Hepatocyte (in vitro differentiated cells): ENCODE data around the gene ZNF587B. TPM values are rescaled to one million over a fixed set of nuclear protein-coding genes. Genes with fewer than 3 reads are reported as not detected.

Source experiments
- DNase-seq: peaks from one replicate; pipeline ENCODE4 v3.0.0-alpha.2; 2016; ENCODE audit warnings: low spot score
- H2AFZ ChIP-seq: fragments of 200-600 bp; sonication (generic); 2 replicates; pipeline ENCODE4 v1.6.0; 2016; ENCODE audit warnings: antibody characterized with exemption, mild to moderate bottlenecking
- H3K27ac ChIP-seq: fragments of 200-600 bp; sonication (generic); 2 replicates; pipeline ENCODE4 v1.5.1; 2016; ENCODE audit warnings: mild to moderate bottlenecking
- H3K27me3 ChIP-seq: fragments of 200-600 bp; sonication (generic); 2 replicates; pipeline ENCODE4 v1.6.1; 2016
- H3K36me3 ChIP-seq: fragments of 200-600 bp; sonication (generic); replicated peaks from 2 replicates; pipeline ENCODE4 v1.5.1; 2016; ENCODE audit warnings: low read depth; ENCODE audit not compliant: insufficient read depth
- H3K4me1 ChIP-seq: fragments of 200-600 bp; sonication (generic); 2 replicates; pipeline ENCODE4 v1.5.1; 2016; ENCODE audit warnings: mild to moderate bottlenecking, moderate library complexity; ENCODE audit not compliant: insufficient read depth
- H3K4me2 ChIP-seq: fragments of 200-600 bp; sonication (generic); 2 replicates; pipeline ENCODE4 v1.6.0; 2016
- H3K4me3 ChIP-seq: fragments of 200-600 bp; sonication (generic); 2 replicates; pipeline ENCODE4 v1.5.1; 2016; ENCODE audit warnings: mild to moderate bottlenecking
- H3K79me2 ChIP-seq: fragments of 200-600 bp; sonication (generic); 2 replicates; pipeline ENCODE4 v1.6.0; 2017; ENCODE audit warnings: mild to moderate bottlenecking
- H3K9me2 ChIP-seq: fragments of 200-600 bp; sonication (generic); replicated peaks from 2 replicates; pipeline ENCODE4 v1.6.0; 2017; ENCODE audit warnings: mild to moderate bottlenecking; ENCODE audit not compliant: insufficient read depth
- H3K9me3 ChIP-seq: fragments of 200-600 bp; sonication (generic); 2 replicates; pipeline ENCODE4 v1.5.1; 2016; ENCODE audit warnings: low read depth, mild to moderate bottlenecking
- H4K20me1 ChIP-seq: fragments of 200-600 bp; sonication (generic); 2 replicates; pipeline ENCODE4 v1.6.0; 2016; ENCODE audit warnings: mild to moderate bottlenecking; ENCODE audit not compliant: insufficient read depth, poor library complexity, severe bottlenecking
- EZH2 ChIP-seq: fragments of 200-600 bp; sonication (generic); IDR thresholded peaks from 2 replicates; pipeline ENCODE4 v1.6.1; 2016; ENCODE audit warnings: antibody characterized with exemption, mild to moderate bottlenecking, borderline replicate concordance
- EZH2phosphoT487 ChIP-seq: fragments of 200-600 bp; sonication (generic); IDR thresholded peaks from one replicate; pipeline ENCODE4 v1.6.1; 2018; ENCODE audit warnings: antibody characterized with exemption, mild to moderate bottlenecking, low read depth, moderate library complexity; ENCODE audit not compliant: unreplicated experiment, severe bottlenecking
- WGBS: methylation state at CpG from one replicate; pipeline ENCODE4 v1.1.6; 2016; ENCODE audit warnings: low lambda C conversion rate; ENCODE audit errors: missing lambda C conversion rate; 5-methylcytosine and 5-hydroxymethylcytosine counted together
- polyA plus RNA-seq: library from polyadenylated mRNA; unstranded; fragments of >200 nt; fragmentation: Nextera tagmentation; extraction: Ambion mirVana; gene quantifications from 2 replicates; pipeline ENCODE4 v1.2.1, GENCODE V29; 2016
- total RNA-seq: library from RNA; depleted of rRNA; stranded (reverse); fragments of >200 nt; gene quantifications from 2 replicates; pipeline ENCODE4 v1.2.3, GENCODE V29; 2014
- TF ChIP-seq, protein P1 (sequence below): fragments of 200-600 bp; sonication (generic); IDR thresholded peaks from 2 replicates; pipeline ENCODE4 v1.5.1; 2016; ENCODE audit warnings: antibody characterized with exemption, mild to moderate bottlenecking; ENCODE audit not compliant: poor library complexity

The ZNF587B gene
- total and polyA plus RNA-seq, 2 experiments from 2014 or later = 1.8 to 16.8 TPM

GRCh38 chr19:57816652-57817051 lies 13.4 kb upstream of the ZNF587B start:
- no peaks in the 10 kb centered on the region for H4K20me1 ChIP-seq
- H3K4me2 ChIP-seq = no peak overlapping the region
- no peak for DNase-seq
- H3K9me3 ChIP-seq = no peaks in the 10 kb centered on the region
- no peak overlapping the region for H3K27ac ChIP-seq
- H3K36me3 ChIP-seq = no peaks in the 10 kb centered on the region
- no peaks in the 10 kb centered on the region for H3K9me2 ChIP-seq
- peaks cover 57% of the 10 kb centered on the region for H3K79me2 ChIP-seq
- no peak overlapping the region for H2AFZ ChIP-seq
- H3K27me3 ChIP-seq = no peaks in the 10 kb centered on the region
- WGBS = 87% methylated on average over 6 of the region's 7 CpGs
- H3K4me1 ChIP-seq = peaks cover 30% of the 10 kb centered on the region
- no peak overlapping the region for H3K4me3 ChIP-seq
- TF ChIP-seq, protein P1, sequence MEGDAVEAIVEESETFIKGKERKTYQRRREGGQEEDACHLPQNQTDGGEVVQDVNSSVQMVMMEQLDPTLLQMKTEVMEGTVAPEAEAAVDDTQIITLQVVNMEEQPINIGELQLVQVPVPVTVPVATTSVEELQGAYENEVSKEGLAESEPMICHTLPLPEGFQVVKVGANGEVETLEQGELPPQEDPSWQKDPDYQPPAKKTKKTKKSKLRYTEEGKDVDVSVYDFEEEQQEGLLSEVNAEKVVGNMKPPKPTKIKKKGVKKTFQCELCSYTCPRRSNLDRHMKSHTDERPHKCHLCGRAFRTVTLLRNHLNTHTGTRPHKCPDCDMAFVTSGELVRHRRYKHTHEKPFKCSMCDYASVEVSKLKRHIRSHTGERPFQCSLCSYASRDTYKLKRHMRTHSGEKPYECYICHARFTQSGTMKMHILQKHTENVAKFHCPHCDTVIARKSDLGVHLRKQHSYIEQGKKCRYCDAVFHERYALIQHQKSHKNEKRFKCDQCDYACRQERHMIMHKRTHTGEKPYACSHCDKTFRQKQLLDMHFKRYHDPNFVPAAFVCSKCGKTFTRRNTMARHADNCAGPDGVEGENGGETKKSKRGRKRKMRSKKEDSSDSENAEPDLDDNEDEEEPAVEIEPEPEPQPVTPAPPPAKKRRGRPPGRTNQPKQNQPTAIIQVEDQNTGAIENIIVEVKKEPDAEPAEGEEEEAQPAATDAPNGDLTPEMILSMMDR = no peak
- no peak for TF ChIP-seq EZH2
- no peak for TF ChIP-seq EZH2phosphoT487

DNA sequence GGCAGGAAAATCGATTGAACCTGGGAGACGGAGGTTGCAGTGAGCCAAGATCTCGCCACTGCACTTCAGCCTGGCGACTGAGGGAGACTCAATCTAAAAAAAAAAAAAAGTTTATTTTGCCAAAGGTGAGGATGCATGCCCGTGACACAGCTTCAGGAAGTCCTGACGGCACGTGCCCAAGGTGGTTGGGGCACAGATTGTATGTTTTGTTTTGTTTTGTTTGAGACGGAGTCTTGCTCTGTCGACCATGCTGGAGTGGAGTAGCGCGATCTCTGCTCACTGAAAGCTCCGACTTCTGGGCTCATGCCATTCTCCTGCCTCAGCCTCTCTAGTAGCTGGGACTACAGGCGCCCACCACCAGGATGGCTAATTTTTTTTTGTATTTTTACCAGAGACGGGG lies 12.1 kb upstream of the ZNF587B start:
- TF ChIP-seq EZH2phosphoT487 (no peak), EZH2 (no peak)
- TF ChIP-seq, protein P1 = no peak
- 94% methylated on average over 14 of the region's 14 CpGs for WGBS

GRCh38 chr19:57818378-57818777 lies 11.7 kb upstream of the ZNF587B start:
- no peaks in the 10 kb centered on the region for H3K9me3 ChIP-seq
- peaks cover 61% of the 10 kb centered on the region for H3K79me2 ChIP-seq
- H3K4me2 ChIP-seq = no peak overlapping the region
- no peak overlapping the region for H2AFZ ChIP-seq
- peak overlapping the region; percentile 90 for H3K27ac ChIP-seq
- H3K9me2 ChIP-seq = no peaks in the 10 kb centered on the region
- 83% methylated on average over 7 of the region's 7 CpGs for WGBS
- H3K27me3 ChIP-seq = no peaks in the 10 kb centered on the region
- peaks cover 36% of the 10 kb centered on the region for H3K4me1 ChIP-seq
- H4K20me1 ChIP-seq = no peaks in the 10 kb centered on the region
- H3K36me3 ChIP-seq = no peaks in the 10 kb centered on the region
- H3K4me3 ChIP-seq = no peak overlapping the region
- no peak for TF ChIP-seq EZH2
- TF ChIP-seq EZH2phosphoT487 = no peak
- TF ChIP-seq, protein P1 = no peak
- no peak for DNase-seq

More for the DNA sequence above, 12.1 kb upstream of the ZNF587B start:
- peaks cover 59% of the 10 kb centered on the region for H3K79me2 ChIP-seq
- peaks cover 32% of the 10 kb centered on the region for H3K4me1 ChIP-seq
- no peak overlapping the region for H3K4me3 ChIP-seq
- DNase-seq = no peak
- no peaks in the 10 kb centered on the region for H4K20me1 ChIP-seq
- H2AFZ ChIP-seq = no peak overlapping the region
- no peaks in the 10 kb centered on the region for H3K9me3 ChIP-seq
- H3K27ac ChIP-seq = no peak overlapping the region
- no peak overlapping the region for H3K4me2 ChIP-seq
- no peaks in the 10 kb centered on the region for H3K27me3 ChIP-seq
- H3K36me3 ChIP-seq = no peaks in the 10 kb centered on the region
- H3K9me2 ChIP-seq = no peaks in the 10 kb centered on the region
